LHCN-M2 (cell line): Measurements from ENCODE around the gene NAP1L4. TPM values are rescaled to one million over a fixed set of nuclear protein-coding genes. Genes with fewer than 3 reads are reported as not detected.
"Not testable (repeated sequence)": the region's sequence is repeated elsewhere in the genome, so short reads cannot be mapped to it uniquely, and the experiment has no call there.

ENCODE experiments used
- DNase-seq: peaks from one replicate; pipeline ENCODE4 v3.0.0-alpha.2; 2012; ENCODE audit warnings: low read depth
- total RNA-seq: library from RNA; depleted of rRNA; stranded (reverse); fragments of >200 nt; gene quantifications from 2 replicates; pipeline ENCODE4 v1.2.3, GENCODE V29; 2014; rRNA removed

The NAP1L4 gene
- total RNA-seq, 1 experiment from 2014 or later, result 140 TPM

- no peak for DNase-seq
Measured at GRCh38 chr11:2909133-2909902, 82.8 kb downstream of the NAP1L4 start.

GRCh38 chr11:2908130-2908529 is 84.0 kb downstream of the NAP1L4 start:
- no peak for DNase-seq

GRCh38 chr11:2905299-2905698 is 86.8 kb downstream of the NAP1L4 start:
- not testable (repeated sequence) for DNase-seq

DNA sequence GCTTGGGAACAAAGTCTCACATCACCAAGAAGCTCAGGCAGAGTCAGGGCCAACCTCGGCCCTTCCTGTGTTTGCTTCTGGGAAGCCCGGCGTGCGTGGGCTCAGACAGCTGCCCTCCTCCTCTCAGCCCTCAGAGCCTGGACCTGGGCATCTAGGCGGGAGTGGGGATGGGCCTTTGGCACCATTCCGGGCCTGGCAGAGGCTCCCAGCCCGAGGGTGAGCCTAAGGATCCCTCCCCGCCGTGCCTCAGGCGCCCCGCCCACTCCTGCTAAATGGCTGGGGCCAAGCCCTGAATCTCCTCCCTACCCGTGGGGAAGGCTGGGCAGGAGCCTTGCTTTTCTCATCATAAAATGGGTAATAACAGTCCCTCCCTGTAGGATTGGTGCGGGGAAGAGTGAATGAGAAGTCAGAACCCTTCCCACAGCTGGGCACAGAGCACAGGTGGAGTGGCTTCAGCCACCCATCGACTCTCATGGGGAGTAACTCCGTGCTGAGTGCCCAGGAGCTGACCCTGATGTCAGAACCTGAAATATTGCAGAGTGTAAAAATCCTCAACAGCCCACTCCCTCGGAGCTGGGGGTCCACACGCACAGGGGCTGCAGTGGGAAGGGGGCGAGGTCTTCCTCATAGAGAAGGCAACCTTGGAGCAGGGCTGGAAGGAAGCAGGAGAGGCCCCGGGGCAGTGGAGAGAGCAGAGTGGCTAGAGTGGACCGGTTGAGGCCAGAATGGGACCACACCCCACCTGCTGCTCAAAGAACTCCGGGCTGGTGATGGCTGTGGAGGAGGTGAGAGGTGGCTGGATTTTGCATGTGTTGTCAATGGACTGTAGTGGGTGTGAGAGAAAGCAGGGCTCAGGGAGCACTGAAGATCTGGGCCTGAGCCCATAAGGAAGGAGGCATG is 87.7 kb downstream of the NAP1L4 start:
- no peak for DNase-seq

GRCh38 chr11:2903672-2904011 is 88.5 kb downstream of the NAP1L4 start:
- no peak for DNase-seq

GRCh38 chr11:2902784-2903671 is 89.1 kb downstream of the NAP1L4 start:
- no peak for DNase-seq

- peak; percentile 88 for DNase-seq
Measured at GRCh38 chr11:2901854-2902783, 90.0 kb downstream of the NAP1L4 start.

DNA sequence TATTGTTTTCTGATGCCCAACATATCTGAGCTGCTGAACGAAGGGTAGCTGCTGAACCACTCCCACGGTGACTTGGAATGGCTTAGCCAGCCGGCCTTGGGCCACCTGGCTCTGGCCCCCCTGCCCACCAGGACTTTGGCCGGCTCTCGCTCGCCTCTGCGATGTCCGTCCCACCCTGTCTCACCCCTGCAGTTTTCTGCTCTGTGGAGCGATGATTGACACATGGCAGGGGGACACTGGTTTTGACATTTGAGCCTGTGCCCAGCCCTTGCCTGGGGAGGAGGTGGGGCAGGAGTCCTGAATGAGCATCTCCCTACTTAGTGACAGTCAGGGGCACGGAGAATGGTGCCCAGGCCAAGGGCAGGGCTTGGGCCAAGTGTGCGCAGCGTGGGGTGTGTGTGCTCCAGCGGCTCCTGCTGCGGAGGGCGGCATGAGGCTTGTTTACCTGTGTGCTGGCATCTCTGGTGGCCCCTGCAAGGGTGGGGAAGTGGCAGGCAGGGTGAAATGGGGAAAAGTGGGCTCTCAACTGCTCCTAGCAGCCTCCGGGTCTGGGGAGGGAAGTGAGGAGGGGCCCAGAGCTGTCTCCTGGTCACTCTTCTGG is 90.8 kb downstream of the NAP1L4 start:
- no peak for DNase-seq

DNA sequence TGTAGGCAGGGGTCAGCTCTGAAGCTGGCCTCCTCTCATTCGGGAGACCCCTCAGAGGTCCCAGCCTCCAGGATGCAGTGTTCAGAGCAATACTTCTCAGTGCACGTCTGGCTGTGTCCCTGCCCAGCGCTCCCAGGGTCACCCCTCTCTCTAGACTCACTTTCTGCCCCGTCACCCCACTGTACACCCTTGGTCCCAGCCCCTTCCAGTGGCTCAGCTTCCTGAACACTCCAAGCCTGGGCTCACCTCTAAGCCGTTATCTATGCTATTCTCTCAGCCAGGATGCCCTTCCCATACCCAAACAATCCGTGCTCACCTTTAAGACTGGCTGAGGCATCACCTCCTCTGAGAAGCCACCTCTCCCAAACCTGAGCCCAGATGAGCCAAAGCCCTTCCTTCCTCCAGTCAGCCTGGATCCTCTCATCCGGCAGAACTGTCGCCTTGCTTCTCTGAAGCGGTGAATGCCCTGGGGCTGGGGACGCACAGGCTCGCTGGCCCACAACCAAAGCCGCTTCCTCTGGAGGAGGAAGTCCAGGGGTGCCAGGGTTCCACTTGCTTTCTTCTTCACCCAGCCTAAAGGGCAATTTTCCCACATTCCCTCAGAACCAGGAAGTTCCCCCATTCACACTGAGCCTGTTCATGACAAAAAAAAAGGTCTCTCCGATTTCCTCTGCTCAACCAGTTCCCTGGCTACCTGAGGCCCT is 92.9 kb downstream of the NAP1L4 start:
- DNase-seq, result no peak

DNA sequence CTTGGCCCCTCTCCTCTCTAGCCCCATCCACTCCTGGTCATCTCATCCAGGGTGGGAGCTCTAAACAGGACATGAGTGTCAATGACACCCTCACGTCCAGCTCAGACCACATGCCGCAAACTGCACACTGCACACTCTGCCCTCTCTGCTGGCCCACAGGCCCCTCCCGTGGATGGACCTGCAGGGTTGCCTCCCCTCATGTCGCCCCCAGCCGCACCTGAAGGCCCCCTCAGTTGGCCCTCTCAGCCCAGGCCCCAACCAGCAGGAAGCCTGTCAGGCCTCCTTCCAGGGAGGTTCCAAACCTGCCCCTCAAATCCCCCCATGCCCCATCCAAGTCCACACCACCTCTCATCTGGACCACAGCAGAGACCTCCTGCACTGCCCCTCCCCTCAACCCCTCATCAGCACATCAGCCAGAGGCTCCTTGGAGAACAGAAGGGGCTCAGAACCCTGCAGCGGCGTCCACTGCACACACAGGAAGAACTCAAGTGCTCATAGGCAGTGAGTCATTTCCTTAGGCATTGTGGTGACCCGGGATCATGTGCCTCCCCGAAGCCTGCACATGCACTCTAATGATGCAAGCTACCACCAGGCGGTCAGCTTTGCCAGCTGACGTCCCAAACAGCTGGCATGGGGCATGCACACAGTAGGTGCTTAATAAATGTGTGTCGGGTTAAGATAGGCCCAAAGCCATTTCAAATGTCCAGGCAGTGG is 93.6 kb downstream of the NAP1L4 start:
- peak; percentile 93 for DNase-seq

DNA sequence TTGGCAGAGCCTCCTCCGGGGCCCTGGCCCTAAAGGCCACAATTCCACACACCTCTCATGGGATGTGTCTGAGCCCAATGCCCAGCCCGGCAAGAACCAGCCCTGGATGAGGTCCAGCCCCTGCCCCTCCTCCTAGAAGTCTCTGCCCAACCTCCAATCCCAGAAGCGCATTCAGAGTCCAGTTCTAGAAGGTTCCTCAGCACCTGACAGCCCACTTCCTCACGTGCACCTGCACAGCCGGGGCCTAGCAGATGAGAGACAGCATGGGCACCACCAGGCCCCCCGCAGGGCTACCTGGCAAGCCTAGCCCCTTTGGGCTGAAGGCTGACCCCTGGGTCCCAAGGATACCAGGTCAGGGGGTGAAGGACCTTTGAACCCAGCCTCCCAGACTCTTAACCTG is 95.1 kb downstream of the NAP1L4 start:
- DNase-seq, result no peak

- no peak for DNase-seq
Measured at GRCh38 chr11:2896047-2896446, 96.1 kb downstream of the NAP1L4 start.

Other genes starting within 250 kb of the NAP1L4 start
- gene CDKN1C, start 106.6 kb downstream of the NAP1L4 start, total RNA-seq, result 0.45 and 2.5 TPM in 2 replicates
- gene PHLDA2, start 62.9 kb downstream of the NAP1L4 start, total RNA-seq, result 12.5 and 12.6 TPM in 2 replicates
- 41.3 and 53.3 TPM in 2 replicates for gene CARS1, start 65.1 kb upstream of the NAP1L4 start, total RNA-seq
- gene OSBPL5, start 173.0 kb upstream of the NAP1L4 start, total RNA-seq, result 24.0 and 25.0 TPM in 2 replicates
- gene MRGPRG, start 226.5 kb upstream of the NAP1L4 start, total RNA-seq, result not detected in 2 replicates
- gene MRGPRE, start 240.1 kb upstream of the NAP1L4 start, total RNA-seq, result not detected in 2 replicates